Psoas muscle (tissue), 8 donors: ENCODE data around the gene SLC35A3. TPM values are rescaled to one million over a fixed set of nuclear protein-coding genes. Genes with fewer than 3 reads are reported as not detected.

Experiments
- ATAC-seq, 4 donors: fragments of 200-7000 bp; cut with Tn5 transposase; one replicate each; pipeline ENCODE4 v1.9.1; 2020; ENCODE audit warnings: moderate library complexity in 3 of 4, mild to moderate bottlenecking in 2 of 4
- DNase-seq, 2 donors: peaks; one replicate each; pipeline ENCODE4 v3.0.0-alpha.2; 2020
- H3K27ac ChIP-seq: fragments of 200-600 bp; one replicate; pipeline ENCODE4 v1.8.0; 2022
- H3K27me3 ChIP-seq, 3 donors: fragments of 200-600 bp in 1 of 3; one replicate each; pipeline versions ENCODE4 v1.6.1 to v1.8.0; 2013 to 2022; ENCODE audit warnings: low read length in 2 of 3, mild to moderate bottlenecking in 2 of 3, moderate library complexity in 1 of 3; ENCODE audit not compliant: insufficient read depth in 3 of 3
- H3K36me3 ChIP-seq, 2 donors: fragments of 200-600 bp in 1 of 2; one replicate each; pipeline versions ENCODE4 v1.6.1 to v1.8.0; 2013 to 2022; ENCODE audit warnings: low read depth in 1 of 2, mild to moderate bottlenecking in 1 of 2, moderate library complexity in 1 of 2; ENCODE audit not compliant: insufficient read depth in 1 of 2
- H3K4me1 ChIP-seq: fragments of 200-600 bp; one replicate; pipeline ENCODE4 v1.8.0; 2022
- H3K4me3 ChIP-seq: fragments of 200-600 bp; one replicate; pipeline ENCODE4 v1.8.0; 2022; ENCODE audit warnings: mild to moderate bottlenecking
- H3K9me3 ChIP-seq: fragments of 200-600 bp; one replicate; pipeline ENCODE4 v1.8.0; 2022
- CTCF ChIP-seq: fragments of 200-600 bp; IDR thresholded peaks from one replicate; pipeline ENCODE4 v1.8.0; 2022; ENCODE audit warnings: antibody characterized with exemption
- WGBS, 3 donors: extraction: QIAGEN DNeasy Blood & Tissue Kit; methylation state at CpG; one replicate each; pipeline versions ENCODE4 v1.1.6 to v1.1.7; 2013; 5-methylcytosine and 5-hydroxymethylcytosine counted together
- intact Hi-C, 2 donors: fragments of 100-400 bp; cut with DNase I; formaldehyde crosslinking; loops; one replicate each; pipeline versions ENCODE4 v1.11.0 to v1.14.2; 2022
- polyA plus RNA-seq, 3 donors: library from polyadenylated mRNA; stranded (reverse); fragments of 200-250 nt; gene quantifications; one replicate each; pipeline ENCODE4 v1.2.3, GENCODE V29; 2013
- total RNA-seq, 4 donors: library from RNA; stranded (reverse); fragmentation: NEBNext Ultra II Directional in 2 of 4; extraction: Animal tissue kit (Norgen Biotek cat#: 25700) in 2 of 4; gene quantifications; one replicate each; pipeline versions ENCODE4 v1.2.1 to v1.2.4, GENCODE V29; 2021 to 2023
- donor health status: healthy with polysubstance abuse.
- donor health status: DM: no; HTN: no; CAD: no; lungs with moderate emphysema.
- donor health status: Bipolar disorder and iron deficiency.
- donor health status: healthy.
- donor health status: DM: yes; HTN: yes; CAD: no.
- donor health status: DM: no; HTN: no; CAD: no.
- donor health status: DM: no; HTN: no; CAD: no.
- donor health status: DM: yes; HTN: yes; CAD: no.

The SLC35A3 gene
- total and polyA plus RNA-seq, 7 donors: 3.5 to 8.6 (median 6.4) TPM

GRCh38 chr1:100010804-100011203, 41.0 kb downstream of the SLC35A3 start:
- DNase-seq: no peak
- no peaks in the 10 kb centered on the region for H3K9me3 ChIP-seq
- intact Hi-C loops: no loop called here
- WGBS, 3 donors: 64 to 92% (median 92%) methylated on average over 1 of the region's 1 CpG
- no peaks in the 10 kb centered on the region for H3K4me1 ChIP-seq
- H3K27me3 ChIP-seq: no peaks in the 10 kb centered on the region
- H3K4me3 ChIP-seq: no peak overlapping the region
- ATAC-seq: no peak
- H3K36me3 ChIP-seq: peaks cover 0 to 24% of the 10 kb centered on the region in 2 donors
- no peak overlapping the region for H3K27ac ChIP-seq
- no peak for TF ChIP-seq CTCF

- H3K27me3 ChIP-seq: no peaks in the 10 kb centered on the region
- H3K36me3 ChIP-seq: peaks cover 0 to 10% of the 10 kb centered on the region in 2 donors
- ATAC-seq (no peak), DNase-seq (no peak)
- intact Hi-C loops: no loop called here
- 89 to 94% (median 91%) methylated on average over 1 of the region's 1 CpG for WGBS, 3 donors
- H3K9me3 ChIP-seq: no peaks in the 10 kb centered on the region
- no peaks in the 10 kb centered on the region for H3K4me1 ChIP-seq
- no peak overlapping the region for H3K4me3 ChIP-seq
- TF ChIP-seq CTCF: no peak
- no peak overlapping the region for H3K27ac ChIP-seq
Measured at GRCh38 chr1:100019220-100019619, 49.4 kb downstream of the SLC35A3 start.

GRCh38 chr1:100023482-100023881, 53.7 kb downstream of the SLC35A3 start:
- intact Hi-C loops: no loop called here
- no peak overlapping the region for H3K4me3 ChIP-seq
- no peak for TF ChIP-seq CTCF
- no peak overlapping the region for H3K27ac ChIP-seq
- no peaks in the 10 kb centered on the region for H3K27me3 ChIP-seq
- H3K4me1 ChIP-seq: no peaks in the 10 kb centered on the region
- peaks cover 0 to 3% of the 10 kb centered on the region in 2 donors for H3K36me3 ChIP-seq
- 94 to 96% (median 95%) methylated on average over 6 of the region's 6 CpGs for WGBS, 3 donors
- no peak for DNase-seq
- no peaks in the 10 kb centered on the region for H3K9me3 ChIP-seq
- ATAC-seq: no peak

- intact Hi-C loops: no loop called here
- ATAC-seq (no peak), DNase-seq (no peak)
- Histone ChIP-seq H3K9me3 (no peaks in the 10 kb centered on the region), H3K27me3 (no peaks in the 10 kb centered on the region), H3K4me1 (no peaks in the 10 kb centered on the region), H3K36me3 (no peaks in the 10 kb centered on the region), H3K27ac (no peak overlapping the region), H3K4me3 (no peak overlapping the region)
- WGBS, 3 donors: 82 to 97% (median 83%) methylated on average over 1 of the region's 1 CpG
- TF ChIP-seq CTCF: no peak
Measured at GRCh38 chr1:100027212-100027611, 57.4 kb downstream of the SLC35A3 start.

- H3K4me1 ChIP-seq: no peaks in the 10 kb centered on the region
- H3K9me3 ChIP-seq: no peaks in the 10 kb centered on the region
- WGBS, 3 donors: 94 to 98% (median 96%) methylated on average over 2 of the region's 2 CpGs
Measured at GRCh38 chr1:100028765-100029164, 59.0 kb downstream of the SLC35A3 start.

More at GRCh38 chr1:100028765-100029164, 59.0 kb downstream of the SLC35A3 start:
- no peak overlapping the region for H3K27ac ChIP-seq
- no peak for TF ChIP-seq CTCF
- no peak for DNase-seq
- H3K36me3 ChIP-seq: no peaks in the 10 kb centered on the region
- no peak overlapping the region for H3K4me3 ChIP-seq
- no peaks in the 10 kb centered on the region for H3K27me3 ChIP-seq
- intact Hi-C loops: no loop called here
- no peak for ATAC-seq
